Loucy (cell line): Measurements from ENCODE around the gene RNU6-1.
A peak's percentile ranks its signal among the peaks of the same experiment; 100 is the strongest.

Experiments used
- H2AFZ ChIP-seq: fragments of 200-600 bp; sonication (generic); 2 replicates; pipeline ENCODE4 v1.6.0; 2016; ENCODE audit warnings: antibody characterized with exemption, mild to moderate bottlenecking, low read length, moderate library complexity
- H3F3A ChIP-seq: fragments of 200-600 bp; 2 replicates; pipeline ENCODE4 v1.6.0; 2016; ENCODE audit warnings: antibody characterized with exemption, low read depth, mild to moderate bottlenecking
- H3K27me3 ChIP-seq: fragments of 200-600 bp; sonication (generic); 2 replicates; pipeline ENCODE4 v1.6.1; 2014; ENCODE audit warnings: low read length, mild to moderate bottlenecking; ENCODE audit not compliant: insufficient read depth, poor library complexity, severe bottlenecking
- H3K36me3 ChIP-seq: fragments of 200-600 bp; sonication (generic); 2 replicates; pipeline ENCODE4 v1.6.1; 2016; ENCODE audit warnings: low read length; ENCODE audit not compliant: insufficient read depth
- H3K4me1 ChIP-seq: fragments of 200-600 bp; sonication (generic); 2 replicates; pipeline ENCODE4 v1.5.1; 2014; ENCODE audit warnings: low read length, mild to moderate bottlenecking; ENCODE audit not compliant: insufficient read depth, poor library complexity, severe bottlenecking
- H3K4me2 ChIP-seq: fragments of 200-600 bp; sonication (generic); 2 replicates; pipeline ENCODE4 v1.6.0; 2014; ENCODE audit warnings: antibody characterized with exemption, low read length, low read depth, mild to moderate bottlenecking; ENCODE audit not compliant: poor library complexity, severe bottlenecking
- H3K4me3 ChIP-seq: fragments of 200-600 bp; sonication (generic); 2 replicates; pipeline ENCODE4 v1.5.1; 2014; ENCODE audit warnings: low read length, mild to moderate bottlenecking, mixed read lengths; ENCODE audit not compliant: poor library complexity, severe bottlenecking
- H3K79me2 ChIP-seq: fragments of 200-600 bp; sonication (generic); 2 replicates; pipeline ENCODE4 v1.6.1; 2014; ENCODE audit warnings: low read length; ENCODE audit not compliant: insufficient read depth
- H3K9ac ChIP-seq: fragments of 200-600 bp; sonication (generic); 2 replicates; pipeline ENCODE4 v1.6.0; 2014; ENCODE audit warnings: mild to moderate bottlenecking, low read depth, low read length, moderate library complexity; ENCODE audit not compliant: poor library complexity, severe bottlenecking
- H3K9me2 ChIP-seq: fragments of 200-600 bp; sonication (generic); replicated peaks from 2 replicates; pipeline ENCODE4 v1.6.1; 2016; ENCODE audit warnings: low read depth, low read length, mixed read lengths
- H3K9me3 ChIP-seq: fragments of 200-600 bp; sonication (generic); 2 replicates; pipeline ENCODE4 v1.6.1; 2014; ENCODE audit warnings: mild to moderate bottlenecking, antibody characterized with exemption, low read length, low read depth; ENCODE audit not compliant: insufficient read depth
- H4K20me1 ChIP-seq: fragments of 200-600 bp; sonication (generic); 2 replicates; pipeline ENCODE4 v1.6.0; 2014; ENCODE audit warnings: antibody characterized with exemption, low read length, mild to moderate bottlenecking; ENCODE audit not compliant: insufficient read depth, poor library complexity, severe bottlenecking
- CTCF ChIP-seq: fragments of 200-600 bp; sonication (generic); conservative IDR thresholded peaks from 2 replicates; pipeline ENCODE4 v1.5.1; 2014; ENCODE audit warnings: mild to moderate bottlenecking, antibody characterized with exemption, low read length
- EZH2phosphoT487 ChIP-seq: fragments of 200-600 bp; IDR thresholded peaks from 2 replicates; pipeline ENCODE4 v1.6.1; 2018; ENCODE audit warnings: antibody characterized with exemption, mild to moderate bottlenecking, moderate library complexity, borderline replicate concordance

Gene RNU6-1

GRCh38 chr15:67865331-67865730, 25.5 kb upstream of the RNU6-1 start:
- Histone ChIP-seq H3K9ac (no peak overlapping the region), H2AFZ (no peak overlapping the region), H3K4me3 (no peak overlapping the region), H3K4me1 (peaks cover 8% of the 10 kb centered on the region), H3F3A (no peaks in the 10 kb centered on the region), H3K79me2 (no peaks in the 10 kb centered on the region), H3K9me3 (peaks cover 4% of the 10 kb centered on the region; the same call in 1 of the 2 replicates), H3K9me2 (no peaks in the 10 kb centered on the region), H3K36me3 (no peaks in the 10 kb centered on the region), H3K4me2 (no peak overlapping the region), H4K20me1 (no peaks in the 10 kb centered on the region), H3K27me3 (no peaks in the 10 kb centered on the region)
- TF ChIP-seq EZH2phosphoT487 (no peak), CTCF (no peak)

GRCh38 chr15:67863442-67863987, 23.7 kb upstream of the RNU6-1 start:
- no peaks in the 10 kb centered on the region for H3K27me3 ChIP-seq
- H3K4me3 ChIP-seq, result peak overlapping the region; percentile 68
- no peaks in the 10 kb centered on the region for H3K9me2 ChIP-seq
- H2AFZ ChIP-seq, result peak overlapping the region; percentile 96
- peaks cover 8% of the 10 kb centered on the region for H3K4me1 ChIP-seq
- H3K9ac ChIP-seq, result peak overlapping the region; percentile 33
- H3K36me3 ChIP-seq, result no peaks in the 10 kb centered on the region
- H3F3A ChIP-seq, result no peaks in the 10 kb centered on the region
- H3K9me3 ChIP-seq, result no peaks in the 10 kb centered on the region
- H3K4me2 ChIP-seq, result peak overlapping the region; percentile 74
- TF ChIP-seq CTCF, result peak; percentile 86
- TF ChIP-seq EZH2phosphoT487, result no peak
- no peaks in the 10 kb centered on the region for H3K79me2 ChIP-seq
- no peaks in the 10 kb centered on the region for H4K20me1 ChIP-seq

- Histone ChIP-seq H3K9me2 (no peaks in the 10 kb centered on the region), H4K20me1 (no peaks in the 10 kb centered on the region), H3K36me3 (no peaks in the 10 kb centered on the region), H3F3A (no peaks in the 10 kb centered on the region), H3K9ac (peak overlapping the region; percentile 33), H3K9me3 (no peaks in the 10 kb centered on the region), H3K27me3 (no peaks in the 10 kb centered on the region), H3K4me3 (peak overlapping the region; percentile 68), H2AFZ (peak overlapping the region; percentile 96), H3K4me2 (peak overlapping the region; percentile 74), H3K4me1 (peaks cover 8% of the 10 kb centered on the region), H3K79me2 (no peaks in the 10 kb centered on the region)
- TF ChIP-seq EZH2phosphoT487 (no peak), CTCF (no peak)
These were observed 23.1 kb upstream of the RNU6-1 start for GRCh38 chr15:67862750-67863441.
